GM12878 (cell line): ENCODE results near the gene MLLT3. TPM values are rescaled to one million over a fixed set of nuclear protein-coding genes. Genes with fewer than 3 reads are reported as not detected.

Experiments used
- ATF7 ChIP-seq: fragments of 450-650 bp; IDR thresholded peaks from 2 replicates; pipeline ENCODE4 v1.6.1; 2016; ENCODE audit warnings: low read depth, mild to moderate bottlenecking
- BRCA1 ChIP-seq: IDR thresholded peaks from 2 replicates; pipeline ENCODE4 v1.6.1; 2011; ENCODE audit warnings: low read depth, low read length, improper control_type of control experiment
- ESRRA ChIP-seq: IDR thresholded peaks from 2 replicates; pipeline ENCODE4 v1.6.1; 2012; ENCODE audit warnings: mild to moderate bottlenecking, low read length, improper control_type of control experiment
- ETV6 ChIP-seq, 2 experiments: fragments of 450-650 bp in 1 of 2; IDR thresholded peaks in 1 of 2; conservative IDR thresholded peaks in 1 of 2; 2 replicates each; pipeline ENCODE4 v1.6.1; 2014; ENCODE audit warnings: antibody characterized with exemption in 1 of 2, borderline replicate concordance in 1 of 2, low read depth in 1 of 2, mild to moderate bottlenecking in 1 of 2, moderate library complexity in 1 of 2
- GATAD2B ChIP-seq: fragments of 450-650 bp; conservative IDR thresholded peaks from 2 replicates; pipeline ENCODE4 v1.6.1; 2017; ENCODE audit warnings: low read depth, mild to moderate bottlenecking, moderate library complexity
- HDAC6 ChIP-seq: fragments of 200-600 bp; sonication (generic); IDR thresholded peaks from one replicate; pipeline ENCODE4 v1.8.0; 2017; ENCODE audit warnings: antibody characterized with exemption; ENCODE audit not compliant: unreplicated experiment
- JUNB ChIP-seq: IDR thresholded peaks from 2 replicates; pipeline ENCODE4 v1.6.1; 2016; ENCODE audit warnings: antibody characterized with exemption, mild to moderate bottlenecking
- JUND ChIP-seq: IDR thresholded peaks from 2 replicates; pipeline ENCODE4 v1.6.1; 2012; ENCODE audit warnings: low read depth, mild to moderate bottlenecking, low read length, improper control_type of control experiment, moderate library complexity
- MYC ChIP-seq: IDR thresholded peaks from 2 replicates; pipeline ENCODE4 v1.6.1; 2011; ENCODE audit warnings: mild to moderate bottlenecking, low read length, moderate library complexity, inconsistent platforms; ENCODE audit not compliant: insufficient read depth, insufficient replicate concordance, insufficient read length, severe bottlenecking
- NR2C1 ChIP-seq: fragments of 450-650 bp; IDR thresholded peaks from 2 replicates; pipeline ENCODE4 v1.6.1; 2017; ENCODE audit warnings: antibody characterized with exemption, mild to moderate bottlenecking, moderate library complexity
- RFX5 ChIP-seq: IDR thresholded peaks from 2 replicates; pipeline ENCODE4 v1.6.1; 2011; ENCODE audit warnings: low read depth, low read length, improper control_type of control experiment
- SKIL ChIP-seq: fragments of 450-650 bp; IDR thresholded peaks from 2 replicates; pipeline ENCODE4 v1.6.1; 2017; ENCODE audit warnings: mild to moderate bottlenecking, low read depth, inconsistent platforms; ENCODE audit not compliant: poor library complexity, severe bottlenecking
- SMC3 ChIP-seq: IDR thresholded peaks from 2 replicates; pipeline ENCODE4 v1.6.1; 2011; ENCODE audit warnings: low read length, improper control_type of control experiment, borderline replicate concordance
- SREBF2 ChIP-seq: IDR thresholded peaks from 2 replicates; pipeline ENCODE4 v1.6.1; 2012; ENCODE audit warnings: mild to moderate bottlenecking, low read length
- SUPT20H ChIP-seq: IDR thresholded peaks from 2 replicates; pipeline ENCODE4 v1.6.1; 2011; ENCODE audit warnings: low read depth, mild to moderate bottlenecking, low read length, moderate library complexity, borderline replicate concordance; ENCODE audit not compliant: control insufficient read depth
- ZNF274 ChIP-seq: IDR thresholded peaks from one replicate; pipeline ENCODE4 v1.8.0; 2011; ENCODE audit not compliant: insufficient read length, insufficient read depth
- ZNF592 ChIP-seq: fragments of 450-650 bp; IDR thresholded peaks from 2 replicates; pipeline ENCODE4 v1.6.1; 2017; ENCODE audit warnings: mild to moderate bottlenecking, moderate library complexity
- ZSCAN29 ChIP-seq: fragments of 450-650 bp; IDR thresholded peaks from 2 replicates; pipeline ENCODE4 v1.6.1; 2017; ENCODE audit warnings: mild to moderate bottlenecking, moderate library complexity
- polyA plus RNA-seq, 11 experiments: library from polyadenylated mRNA; depleted of rRNA in 4 of 11; unstranded in 6 of 11; stranded (reverse) in 5 of 11; fragments of >200 nt; fragmentation: Nextera tagmentation in 4 of 11; fragmentation: Illumina TruSeq in 1 of 11; extraction: Ambion mirVana in 4 of 11; extraction: Trizol in 1 of 11; gene quantifications; 1 replicate in 1 of 11; 2 replicates in 10 of 11; pipeline versions ENCODE4 v1.2.1 to v1.2.3, GENCODE V29; 2011 to 2016; ENCODE audit warnings: inconsistent platforms in 2 of 11, missing spikeins in 2 of 11, low read depth in 1 of 11
- total RNA-seq, 4 experiments: library from RNA; depleted of rRNA in 3 of 4; stranded (reverse); fragments of >200 nt in 3 of 4; fragmentation: Illumina TruSeq in 1 of 4; extraction: Trizol in 1 of 4; gene quantifications; 2 replicates each; pipeline versions ENCODE4 v1.2.1 to v1.2.3, GENCODE V29; 2013 to 2021
- TF ChIP-seq, protein P1 (sequence below): IDR thresholded peaks from 2 replicates; pipeline ENCODE4 v1.6.1; 2011; ENCODE audit warnings: borderline replicate concordance, low read depth, mild to moderate bottlenecking, moderate library complexity, mixed read lengths, low read length; ENCODE audit not compliant: insufficient read depth; ENCODE audit errors: extremely low read length
- TF ChIP-seq, protein P2 (sequence below): fragments of 450-650 bp; IDR thresholded peaks from 2 replicates; pipeline ENCODE4 v1.6.1; 2016; ENCODE audit warnings: mild to moderate bottlenecking

Gene MLLT3
- total and polyA plus RNA-seq, 10 of the 15 experiments (the other 5 are each of a cell fraction or from before 2014, with no cell fraction given) = 17.7 to 72.3 (median 35.6) TPM

- peak; percentile 40; the same call in 1 of the 2 replicates for TF ChIP-seq BRCA1
- TF ChIP-seq ZNF274 = no peak
- peak; percentile 53 for TF ChIP-seq JUNB
- no peak for TF ChIP-seq MYC
- peak; percentile 98 for TF ChIP-seq SKIL
- peak; percentile 95 for TF ChIP-seq ATF7
- TF ChIP-seq, protein P1, sequence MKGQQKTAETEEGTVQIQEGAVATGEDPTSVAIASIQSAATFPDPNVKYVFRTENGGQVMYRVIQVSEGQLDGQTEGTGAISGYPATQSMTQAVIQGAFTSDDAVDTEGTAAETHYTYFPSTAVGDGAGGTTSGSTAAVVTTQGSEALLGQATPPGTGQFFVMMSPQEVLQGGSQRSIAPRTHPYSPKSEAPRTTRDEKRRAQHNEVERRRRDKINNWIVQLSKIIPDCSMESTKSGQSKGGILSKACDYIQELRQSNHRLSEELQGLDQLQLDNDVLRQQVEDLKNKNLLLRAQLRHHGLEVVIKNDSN = peak; percentile 31
- no peak for TF ChIP-seq SREBF2
- TF ChIP-seq, protein P2, sequence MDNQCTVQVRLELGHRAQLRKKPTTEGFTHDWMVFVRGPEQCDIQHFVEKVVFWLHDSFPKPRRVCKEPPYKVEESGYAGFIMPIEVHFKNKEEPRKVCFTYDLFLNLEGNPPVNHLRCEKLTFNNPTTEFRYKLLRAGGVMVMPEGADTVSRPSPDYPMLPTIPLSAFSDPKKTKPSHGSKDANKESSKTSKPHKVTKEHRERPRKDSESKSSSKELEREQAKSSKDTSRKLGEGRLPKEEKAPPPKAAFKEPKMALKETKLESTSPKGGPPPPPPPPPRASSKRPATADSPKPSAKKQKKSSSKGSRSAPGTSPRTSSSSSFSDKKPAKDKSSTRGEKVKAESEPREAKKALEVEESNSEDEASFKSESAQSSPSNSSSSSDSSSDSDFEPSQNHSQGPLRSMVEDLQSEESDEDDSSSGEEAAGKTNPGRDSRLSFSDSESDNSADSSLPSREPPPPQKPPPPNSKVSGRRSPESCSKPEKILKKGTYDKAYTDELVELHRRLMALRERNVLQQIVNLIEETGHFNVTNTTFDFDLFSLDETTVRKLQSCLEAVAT = peak; percentile 97
- TF ChIP-seq RFX5 = no peak
- no peak for TF ChIP-seq HDAC6
- TF ChIP-seq JUND = peak; percentile 22; the same call in 1 of the 2 replicates
- peak in 1 of 2 experiments; percentile 49; a peak in 1 of 4 replicates for TF ChIP-seq ETV6 (conservative IDR thresholded peaks at IDR 0.05 in 1 of 2, IDR thresholded peaks at IDR 0.05 in 1 of 2; ENCODE audit: borderline replicate concordance in 1 of 2, low read depth in 1 of 2)
- no peak for TF ChIP-seq SUPT20H
- peak; percentile 100 for TF ChIP-seq GATAD2B
- TF ChIP-seq SMC3 = peak; percentile 39; the same call in 1 of the 2 replicates
- peak; percentile 67 for TF ChIP-seq ZNF592
- TF ChIP-seq ESRRA = 0 out of 2 replicates have a peak, but pooled peaks have one; percentile 15
- TF ChIP-seq NR2C1 = no peak
- no peak for TF ChIP-seq ZSCAN29
These were observed 18.3 kb upstream of the MLLT3 start (continued) for GRCh38 chr9:20640331-20641187.
